Measurements from ENCODE around the gene SMAD6.

The SMAD6 gene

DNA sequence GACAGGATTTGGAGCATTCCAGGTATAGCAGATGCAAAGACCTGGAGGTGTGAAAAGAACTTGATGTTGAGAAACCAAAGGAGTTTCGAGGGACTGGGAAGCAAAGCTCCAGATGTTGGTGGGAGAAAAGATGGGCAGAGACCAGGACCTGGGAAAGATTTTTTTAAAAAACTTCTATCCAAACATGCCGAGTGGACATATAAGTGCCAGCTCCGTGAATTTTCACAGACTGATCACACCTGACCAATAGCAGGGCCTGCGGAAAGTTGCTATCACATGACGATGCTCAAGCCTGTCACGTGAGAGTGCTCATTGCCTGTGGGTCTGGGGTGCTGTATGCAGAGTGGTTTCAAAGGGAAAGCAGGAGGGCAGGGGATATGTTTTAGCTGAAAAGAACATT, 19.9 kb downstream of the SMAD6 start:
- DNase-seq, result no peak

DNA sequence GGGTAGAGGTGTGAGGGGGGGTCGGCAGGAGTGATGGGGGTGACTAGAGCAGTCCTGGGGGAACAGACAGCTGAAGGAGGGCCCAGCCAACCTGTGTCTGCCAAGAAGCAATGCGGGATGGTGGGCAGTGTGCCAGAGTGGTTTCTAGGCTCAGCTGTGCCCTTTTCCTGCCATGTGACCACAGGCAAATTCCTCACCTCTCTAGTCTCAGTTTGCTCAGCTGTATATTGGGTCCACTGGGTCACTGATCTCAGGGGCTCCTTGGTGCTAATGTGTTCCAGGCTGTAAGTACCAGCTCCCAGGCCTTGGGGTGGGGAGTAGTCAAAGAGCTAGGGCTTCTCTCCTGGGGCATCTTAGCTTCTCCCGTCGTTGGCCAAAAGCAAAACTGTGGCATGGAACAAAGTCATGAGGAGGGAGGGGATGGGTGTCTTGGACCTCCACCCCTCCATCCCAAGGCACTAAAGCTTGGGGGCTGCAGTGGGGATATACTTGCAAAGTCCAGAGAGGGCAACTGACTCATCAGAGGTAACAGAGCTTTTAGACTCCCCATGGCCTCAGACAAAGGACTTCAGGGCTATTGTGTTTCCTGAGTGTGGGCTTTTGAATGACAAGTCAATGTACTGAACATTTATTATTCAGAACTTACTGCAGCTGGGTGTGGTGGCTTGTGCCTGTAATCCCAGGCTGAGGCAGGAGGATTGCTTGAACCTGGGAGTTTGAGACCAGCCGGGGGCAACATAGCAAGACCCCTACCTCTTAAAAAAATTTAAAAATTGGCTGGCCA, 20.9 kb downstream of the SMAD6 start:
- no peak for DNase-seq

DNA sequence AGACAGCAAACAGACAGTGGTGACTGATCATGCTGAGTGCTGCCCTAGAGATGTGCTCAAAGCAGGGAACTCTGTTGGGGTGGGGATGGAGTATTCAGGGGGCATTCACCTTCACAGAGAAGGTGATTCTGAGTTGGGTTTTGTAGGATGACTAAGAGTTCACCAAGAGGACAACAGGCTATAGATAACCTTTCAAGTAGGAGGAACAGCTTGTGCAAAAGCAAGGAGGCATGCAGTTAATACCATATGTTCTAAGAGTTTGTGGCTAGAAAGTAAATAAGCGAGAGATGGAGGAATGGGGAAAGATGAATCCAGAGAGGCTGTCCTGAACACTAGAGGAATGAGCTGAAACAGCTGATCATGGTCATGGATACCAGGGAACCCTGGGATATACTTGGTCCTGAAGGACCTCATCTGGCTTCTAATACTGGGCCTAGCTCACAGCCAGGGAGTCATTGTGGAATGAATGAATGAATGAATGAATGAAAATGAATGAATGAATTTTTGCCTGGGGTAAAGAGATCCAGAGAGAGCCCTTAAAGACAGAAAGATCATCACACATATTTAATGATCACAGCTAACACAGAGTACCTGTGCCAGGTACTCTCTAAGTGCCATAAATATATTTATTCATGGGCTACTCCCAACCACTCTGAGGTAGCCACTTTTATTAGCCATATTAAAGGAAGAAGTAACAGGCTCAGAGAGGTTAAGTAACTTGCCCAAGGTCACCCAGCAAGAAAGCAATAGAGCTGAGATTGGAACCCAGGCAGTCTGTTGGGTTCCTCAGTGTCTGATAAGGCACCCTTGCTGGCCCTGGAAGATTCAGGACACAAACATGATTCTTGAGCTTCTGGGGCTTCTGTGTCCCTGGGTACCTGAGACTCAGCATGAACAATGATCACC, 22.0 kb downstream of the SMAD6 start:
- no peak for DNase-seq

DNA sequence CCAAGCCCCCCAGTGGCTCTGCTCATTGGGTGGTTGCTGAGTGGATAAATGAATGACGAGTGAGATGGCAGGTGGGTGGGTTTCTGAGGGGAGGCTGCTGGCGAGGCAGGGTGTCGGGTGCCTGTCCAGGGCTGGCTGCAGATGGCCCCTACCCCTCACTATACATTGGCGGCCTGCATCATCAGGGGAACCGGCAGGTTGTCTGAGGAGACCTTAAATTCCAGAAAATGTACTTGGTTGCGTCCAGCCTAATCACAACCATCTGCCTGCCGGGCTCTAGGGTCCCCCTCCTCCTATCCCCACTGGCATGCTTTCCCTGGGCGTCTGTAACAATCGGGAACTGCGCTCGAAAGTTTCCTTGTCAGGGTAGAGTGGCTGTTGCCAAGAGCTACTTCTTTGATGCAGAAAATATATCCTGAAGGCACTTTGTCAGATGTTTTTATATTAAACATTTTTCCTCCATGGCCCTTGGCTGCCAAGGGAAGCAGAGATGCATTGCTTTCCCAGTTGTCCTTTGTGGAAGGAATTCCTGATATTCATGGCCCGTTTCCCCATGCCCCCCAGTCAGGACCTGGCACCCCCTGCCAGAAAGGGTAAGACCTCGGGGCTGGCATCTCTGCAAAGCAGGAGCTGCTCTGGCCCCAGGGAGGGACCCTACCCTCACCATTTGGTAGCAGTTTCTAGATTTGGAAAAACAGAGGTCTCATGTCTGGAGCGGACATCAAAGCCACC, 22.9 kb downstream of the SMAD6 start:
- no peak for DNase-seq

DNA sequence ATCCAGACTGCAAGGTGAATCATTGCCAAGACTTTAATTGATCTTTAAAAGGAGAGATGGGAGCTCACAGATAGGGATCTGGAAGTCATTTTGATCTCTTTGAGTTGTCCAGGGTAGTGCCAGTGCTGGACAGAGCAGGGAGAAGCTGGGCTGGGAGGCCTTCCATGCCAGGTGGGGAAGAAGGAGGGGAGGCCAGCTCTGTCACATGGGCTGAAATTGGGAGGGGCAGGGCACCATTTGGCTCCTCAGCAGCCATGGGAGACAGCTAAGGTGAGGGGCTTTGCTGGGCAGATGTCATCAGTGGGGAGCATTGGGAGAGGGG, 23.4 kb downstream of the SMAD6 start:
- no peak for DNase-seq

DNA sequence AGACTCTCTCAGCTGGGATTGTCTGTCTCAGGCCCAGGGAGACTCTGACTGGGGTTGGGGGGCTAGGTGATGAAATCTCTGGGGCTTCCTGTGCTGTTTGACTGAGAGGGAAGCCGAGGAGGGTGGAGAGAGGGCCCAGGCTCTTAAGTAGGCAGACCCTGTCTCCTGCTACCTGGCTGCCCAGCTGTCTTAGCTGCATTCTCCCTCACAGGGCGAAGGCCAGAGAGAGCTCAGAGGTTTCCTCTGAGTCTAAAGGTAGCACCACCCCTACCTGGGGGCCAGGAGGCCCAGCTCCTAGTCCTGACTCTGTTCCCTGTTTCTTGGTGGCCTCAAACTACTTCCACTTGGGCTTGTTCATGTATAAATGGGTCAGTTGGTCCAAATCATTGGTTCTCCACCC, 24.4 kb downstream of the SMAD6 start:
- DNase-seq, result no peak

DNA sequence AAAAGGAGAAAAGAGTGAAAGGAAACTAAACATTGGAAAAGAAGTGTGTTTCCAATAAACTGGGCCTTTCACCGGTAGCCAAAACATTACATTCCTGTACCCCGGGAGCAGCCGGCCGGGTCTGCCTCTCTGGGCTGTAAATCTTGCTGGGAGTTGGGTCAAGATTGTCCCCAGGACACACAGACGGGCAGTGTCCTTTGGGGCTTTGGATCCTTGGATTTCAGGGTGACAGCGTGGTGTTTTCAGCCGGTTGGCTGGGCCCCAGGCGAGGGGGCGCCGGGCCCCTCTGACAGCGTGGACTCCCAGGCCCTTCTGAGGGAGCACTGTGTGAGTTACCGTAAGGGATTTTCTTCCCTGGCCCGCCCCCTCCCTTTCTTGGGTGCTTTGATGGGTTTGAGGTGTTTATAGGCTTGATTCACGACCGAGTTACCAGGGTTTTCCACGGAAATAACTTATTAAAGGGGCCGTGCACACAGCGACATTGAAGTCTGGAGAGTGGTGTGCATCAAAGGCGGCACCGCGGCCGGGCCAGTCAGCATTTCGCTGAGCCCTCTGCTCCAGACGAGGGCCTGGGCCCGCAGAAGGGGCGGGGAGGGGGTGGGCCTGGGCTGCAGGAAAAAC, 27.4 kb downstream of the SMAD6 start:
- no peak for DNase-seq

DNA sequence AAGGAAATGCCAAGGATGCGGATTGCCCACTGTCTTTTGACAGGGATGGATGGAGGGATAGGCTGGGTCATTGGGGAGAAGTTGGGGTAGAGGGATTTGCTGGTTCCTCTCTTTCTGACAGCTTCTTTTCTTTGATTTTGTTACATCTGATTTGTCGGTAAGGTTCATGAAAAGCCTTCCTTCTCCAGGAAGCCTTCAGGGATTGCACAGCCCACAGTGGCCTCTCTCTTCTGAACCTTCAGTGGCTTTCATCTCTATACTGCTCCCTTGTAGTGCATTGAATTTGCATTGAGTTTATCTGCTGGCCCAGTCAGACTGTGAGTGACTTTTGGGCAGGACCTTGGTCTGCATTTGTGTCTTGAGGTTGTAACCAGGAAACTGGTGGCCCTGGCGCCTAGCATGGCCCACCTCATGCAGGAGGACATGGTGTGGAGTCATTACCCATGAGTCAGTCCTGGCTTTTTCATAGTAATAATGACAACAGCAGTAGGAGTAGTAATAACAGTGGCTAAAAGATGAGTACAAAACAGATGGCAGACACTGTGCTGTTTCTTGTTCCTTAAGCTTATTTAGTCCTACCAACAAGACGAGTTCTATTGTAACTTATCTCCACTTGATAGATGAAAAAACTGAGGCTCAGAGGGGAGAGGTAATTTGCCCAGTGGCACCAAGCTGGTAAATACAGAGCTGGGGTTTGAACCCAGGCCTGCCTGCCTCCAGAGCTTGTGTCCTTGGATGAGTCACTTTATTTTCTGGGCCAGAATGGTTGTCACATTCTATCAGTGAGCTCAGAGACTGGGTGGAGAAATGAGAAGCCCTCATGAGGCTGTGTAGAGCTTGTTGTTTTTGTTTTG, 28.4 kb downstream of the SMAD6 start:
- DNase-seq, result no peak

DNA sequence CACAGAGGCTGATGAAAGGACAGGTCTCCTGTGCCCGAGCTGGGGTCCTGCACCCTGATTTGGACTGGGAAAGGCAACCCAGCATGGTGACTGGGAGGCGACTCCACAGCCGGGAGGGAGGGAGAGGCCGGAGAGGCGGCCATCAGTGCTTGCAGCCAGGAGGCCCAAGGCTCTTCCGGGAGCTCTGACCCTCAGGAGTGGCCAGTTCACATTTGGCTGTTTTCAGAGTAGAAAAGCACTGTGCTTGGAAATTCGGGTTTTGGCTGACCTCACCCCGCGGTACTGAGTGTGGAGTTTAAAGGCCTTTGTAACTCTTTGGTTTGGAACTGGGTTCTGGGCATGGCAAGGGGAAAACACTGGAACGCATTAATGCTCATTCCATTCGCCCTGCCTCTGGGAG, 31.9 kb downstream of the SMAD6 start:
- DNase-seq, result no peak

DNA sequence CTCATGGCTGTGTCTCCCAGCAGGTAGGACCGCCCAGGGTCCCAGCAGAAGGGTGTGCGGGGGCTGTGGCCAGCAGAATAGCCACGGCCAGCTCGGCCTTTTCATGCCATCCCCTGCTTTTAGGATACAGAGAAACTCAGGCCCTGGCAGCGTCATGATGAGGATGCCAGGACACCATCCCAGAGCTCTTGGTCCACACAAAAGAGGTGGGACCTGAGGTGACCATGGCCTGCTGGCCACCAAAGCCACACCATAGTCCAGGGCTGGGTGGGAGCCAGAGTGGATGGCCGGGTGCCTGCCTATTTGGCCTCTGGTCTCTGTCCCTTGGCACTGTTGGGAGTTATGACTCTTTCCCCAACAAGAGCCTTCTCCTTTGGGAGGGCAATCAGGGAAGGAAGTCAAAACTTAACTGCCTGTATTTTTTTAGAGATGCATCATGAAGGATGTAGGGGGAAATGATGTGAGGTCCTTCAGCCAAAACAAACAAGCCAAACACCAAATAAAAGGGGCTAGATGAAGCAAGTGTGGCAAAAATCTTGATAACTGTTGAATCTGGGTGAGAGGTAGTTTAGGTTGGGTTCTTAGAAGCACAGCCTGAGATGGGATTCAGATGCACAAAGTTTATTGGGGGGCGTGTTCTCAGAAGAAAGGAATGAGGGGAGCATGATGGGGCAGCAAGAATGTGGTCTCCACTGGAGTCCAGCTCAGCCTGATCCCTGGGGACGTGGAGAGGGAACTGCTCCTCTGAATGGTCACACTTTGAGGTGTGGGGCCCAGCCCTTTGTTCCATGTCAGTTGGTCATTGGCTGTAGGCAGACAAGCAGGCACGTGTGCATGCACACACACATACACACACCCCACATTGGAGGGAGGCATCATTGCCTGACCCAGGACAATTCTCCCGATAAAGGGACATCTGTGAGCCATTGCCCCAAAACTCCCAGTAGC, 33.2 kb downstream of the SMAD6 start:
- no peak for DNase-seq

DNA sequence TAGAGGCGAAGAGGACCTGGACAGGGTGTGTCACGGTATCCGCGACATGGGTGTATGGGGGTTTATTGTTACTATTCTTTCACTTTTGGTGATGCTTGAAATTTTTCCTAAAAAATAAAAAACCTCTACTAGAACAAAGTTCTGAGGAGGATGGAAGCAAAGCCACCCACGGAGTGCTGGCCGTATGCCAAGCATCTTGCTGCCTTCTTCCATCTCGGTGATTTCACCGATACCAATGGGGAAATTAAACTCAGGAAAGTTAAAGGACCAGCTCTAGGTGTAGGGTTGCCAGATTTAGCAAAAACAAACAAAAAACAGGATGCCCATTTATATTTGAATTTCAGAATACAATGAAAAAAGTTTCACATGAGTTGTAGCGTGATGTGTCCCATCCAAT, 33.9 kb downstream of the SMAD6 start:
- no peak for DNase-seq

DNA sequence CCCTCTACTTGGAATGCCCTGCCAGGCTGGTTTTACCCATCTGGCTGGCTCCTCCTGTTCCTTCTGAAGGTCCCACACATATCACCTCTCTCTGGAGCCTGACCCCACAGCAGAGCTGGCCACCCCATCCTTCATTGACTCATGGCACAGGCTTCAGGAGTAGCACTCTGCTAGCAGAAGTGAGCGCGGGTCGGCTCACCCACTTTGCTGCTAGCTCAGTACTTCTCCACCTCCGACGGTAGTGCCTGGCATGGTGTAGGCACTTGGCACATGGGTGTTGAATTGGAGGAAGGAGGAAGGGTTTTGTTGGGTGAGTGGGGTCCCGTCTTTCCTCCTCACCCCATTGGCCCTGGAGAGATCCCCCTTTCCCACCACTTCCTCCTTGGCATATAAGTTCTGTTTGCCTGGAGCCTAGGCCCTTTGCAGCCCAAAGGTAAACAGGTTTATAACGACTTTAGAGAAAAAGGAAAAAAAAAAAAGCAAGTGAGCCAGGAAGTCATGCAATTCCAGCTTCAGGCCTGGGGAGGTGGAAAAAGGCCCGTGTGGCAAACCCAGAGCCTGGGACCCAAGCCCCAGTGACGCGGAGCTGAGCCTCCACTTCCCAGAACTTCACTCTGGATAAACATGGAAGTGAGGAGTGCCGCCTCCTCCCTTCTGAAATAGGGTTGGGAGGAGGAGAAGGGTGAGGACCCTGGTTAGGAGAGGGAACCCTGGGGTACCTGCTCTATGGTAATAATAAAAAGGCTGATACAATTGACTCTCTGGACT, 35.4 kb downstream of the SMAD6 start:
- no peak for DNase-seq

DNA sequence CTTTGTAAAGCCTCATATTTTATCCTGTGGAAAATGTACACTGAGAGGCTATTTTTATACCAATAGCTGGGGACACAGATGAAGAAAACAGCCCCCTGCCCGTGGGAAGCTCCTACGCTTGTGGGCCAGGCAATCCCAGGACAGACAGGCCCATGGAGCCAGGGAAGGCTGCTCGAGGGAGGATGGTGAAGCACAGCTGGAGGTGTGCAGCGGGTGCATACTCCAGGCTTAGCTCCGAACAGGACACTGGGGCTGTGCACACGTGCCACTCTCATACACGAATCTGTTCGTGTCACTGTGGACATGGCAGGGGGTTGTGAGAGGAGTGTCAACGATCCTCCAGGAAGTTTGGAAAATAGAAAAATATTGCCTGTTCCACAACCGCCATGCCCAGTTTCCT, 36.1 kb downstream of the SMAD6 start:
- no peak for DNase-seq

DNA sequence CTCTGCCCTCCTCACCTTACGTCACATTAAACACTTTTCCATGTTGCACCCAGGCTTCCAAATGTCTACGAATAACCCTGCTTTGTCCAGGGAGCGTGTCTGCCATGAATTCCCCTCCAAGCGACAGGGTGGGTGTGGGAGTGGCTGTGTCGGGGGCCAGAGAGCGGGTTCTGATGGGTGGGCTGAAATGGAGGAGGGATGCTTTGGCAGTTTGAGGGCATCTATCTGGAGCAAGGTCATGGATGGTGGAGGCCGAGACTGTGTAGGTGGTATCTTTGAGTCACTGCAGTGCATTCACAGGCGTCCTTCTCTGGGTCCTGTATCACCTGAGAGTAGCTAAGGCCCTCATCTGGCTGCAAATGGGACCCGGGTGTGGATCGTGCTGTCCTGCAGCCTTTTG, 36.6 kb downstream of the SMAD6 start:
- DNase-seq, result no peak

DNA sequence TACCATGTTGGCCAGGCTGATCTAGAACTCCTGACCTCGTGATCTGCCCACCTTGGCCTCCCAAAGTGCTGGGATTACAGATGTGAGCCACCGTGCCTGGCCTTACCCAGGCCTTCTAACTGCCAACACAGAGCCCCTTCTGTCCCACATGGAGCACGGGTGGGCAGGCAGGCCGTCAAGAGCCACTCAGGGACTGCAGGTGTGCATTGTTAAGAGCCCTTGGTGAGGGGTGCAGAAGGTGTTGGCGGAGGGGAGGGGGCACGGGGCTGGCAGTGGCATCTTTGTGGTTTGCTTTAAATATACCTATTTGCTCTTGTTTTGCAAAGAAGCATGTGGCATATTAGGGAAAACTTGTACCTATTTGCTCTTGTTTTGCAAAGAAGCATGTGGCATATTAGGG, 37.3 kb downstream of the SMAD6 start:
- no peak for DNase-seq

DNA sequence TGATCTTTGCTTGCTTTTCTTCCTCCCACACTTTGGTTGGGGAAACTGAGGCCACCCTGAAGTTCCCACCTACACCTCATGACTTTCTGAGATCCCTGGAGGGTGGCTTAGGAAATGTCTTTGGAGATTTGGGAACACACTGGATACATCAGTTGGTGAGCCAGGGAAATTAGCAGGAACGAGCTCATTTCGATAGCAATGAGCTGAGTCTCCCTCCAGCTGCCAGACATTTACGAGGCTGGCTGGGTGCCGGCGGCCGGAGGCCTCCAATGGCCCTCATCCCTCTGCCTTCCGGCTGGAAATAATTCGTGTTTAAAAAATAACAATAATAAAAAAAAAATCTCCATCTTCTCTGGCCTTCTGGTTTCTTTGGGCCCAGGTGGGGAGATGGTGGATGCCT, 38.8 kb downstream of the SMAD6 start:
- DNase-seq, result no peak

DNA sequence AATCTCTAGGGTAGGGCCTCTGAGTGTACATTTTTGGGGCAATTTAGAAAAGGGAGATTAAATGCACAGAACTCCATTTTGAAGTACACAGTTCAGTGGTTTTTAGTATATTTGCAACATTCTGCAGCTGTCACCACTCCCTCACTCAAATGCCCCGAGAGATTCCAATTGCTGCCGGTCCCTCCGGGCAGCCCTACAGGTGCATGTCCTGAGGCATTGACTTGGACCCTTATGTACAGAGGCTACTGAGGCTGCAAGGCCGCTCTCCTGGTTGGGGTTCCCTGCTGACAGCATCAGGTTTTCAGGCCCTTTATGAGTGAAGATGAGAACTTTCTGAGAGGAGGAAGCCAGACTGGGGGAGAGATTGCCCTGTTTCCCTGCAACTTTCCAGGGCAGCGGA, 39.6 kb downstream of the SMAD6 start:
- no peak for DNase-seq

DNA sequence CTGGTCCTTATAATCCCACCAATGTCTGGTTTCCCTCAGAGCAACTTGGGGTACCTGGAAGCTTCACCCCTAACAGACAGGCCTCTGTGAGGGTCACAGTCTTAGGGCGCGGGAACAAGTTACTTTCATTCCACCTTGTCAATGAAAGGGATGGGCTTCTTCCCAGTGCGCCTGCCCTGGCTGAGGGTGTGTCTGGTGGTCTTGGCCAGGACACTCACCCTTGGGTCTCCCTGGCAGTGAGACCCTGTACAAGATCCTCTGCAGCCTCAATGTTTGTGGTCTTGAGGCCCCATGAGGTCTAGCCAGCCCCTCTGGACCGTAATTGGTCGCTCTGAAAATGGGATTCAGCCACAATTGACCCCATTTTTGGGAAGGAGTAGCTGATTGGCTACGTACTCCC, 40.2 kb downstream of the SMAD6 start:
- no peak for DNase-seq

DNA sequence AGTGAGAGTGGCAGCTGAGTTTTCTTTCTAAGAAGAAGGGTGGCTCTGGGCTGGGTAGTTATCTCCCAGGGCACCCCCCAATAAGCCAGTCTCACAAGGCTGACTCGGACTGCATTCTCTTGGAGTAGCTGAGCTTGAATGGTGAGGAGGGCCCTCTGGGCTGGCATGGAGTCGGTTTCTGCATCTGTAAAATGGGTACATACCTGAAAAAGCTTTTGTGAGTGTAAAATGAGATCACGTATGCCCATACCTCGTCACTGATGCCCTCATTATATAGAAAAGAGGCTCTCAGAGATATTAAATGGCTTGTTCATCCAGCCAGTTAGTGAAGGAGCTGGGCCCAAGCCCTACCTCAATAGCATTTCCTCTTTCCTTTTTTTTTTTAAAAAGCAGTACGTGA, 41.2 kb downstream of the SMAD6 start:
- DNase-seq, result no peak

All from NCI-H774 (cell line).